ENCODE data around the gene B3GAT2. TPM values are rescaled to one million over a fixed set of nuclear protein-coding genes. Genes with fewer than 3 reads are reported as not detected.

B3GAT2 gene
- total and polyA plus RNA-seq, 2 of the 13 experiments (the other 11 are each of a cell fraction or from before 2014, with no cell fraction given): 0.01 to 0.02 TPM

- TF ChIP-seq ZNF782 (CRISPR knock-in tag; IDR thresholded peaks at IDR 0.05; ENCODE audit: borderline replicate concordance): no peak
- no peak for TF ChIP-seq GLMP (CRISPR knock-in tag; IDR thresholded peaks at IDR 0.05; ENCODE audit: borderline replicate concordance)
- TF ChIP-seq ZBTB7B (CRISPR knock-in tag; IDR thresholded peaks at IDR 0.05): no peak
- TF ChIP-seq ZNF609 (CRISPR knock-in tag; IDR thresholded peaks at IDR 0.05; ENCODE audit: borderline replicate concordance): no peak
- no peak for TF ChIP-seq ZZZ3 (CRISPR knock-in tag; IDR thresholded peaks at IDR 0.05; ENCODE audit: borderline replicate concordance)
- TF ChIP-seq E2F5 (CRISPR knock-in tag; conservative IDR thresholded peaks at IDR 0.05): no peak
- no peak for TF ChIP-seq MXD4 (CRISPR knock-in tag; IDR thresholded peaks at IDR 0.05)
- TF ChIP-seq ZNF761 (CRISPR knock-in tag; conservative IDR thresholded peaks at IDR 0.05): no peak
- no peak for TF ChIP-seq NFYC (CRISPR knock-in tag; IDR thresholded peaks at IDR 0.05)
- peak; percentile 48; the same call in 1 of the 2 replicates for TF ChIP-seq HMG20A (CRISPR knock-in tag; IDR thresholded peaks at IDR 0.05; ENCODE audit: borderline replicate concordance)
- TF ChIP-seq FOXP4 (CRISPR knock-in tag; IDR thresholded peaks at IDR 0.05): 0 out of 2 replicates have a peak, but pooled peaks have one; percentile 22
- TF ChIP-seq ZBTB44 (CRISPR knock-in tag; IDR thresholded peaks at IDR 0.05): no peak
- TF ChIP-seq NR0B2 (CRISPR knock-in tag; IDR thresholded peaks at IDR 0.05): no peak
- no peak for TF ChIP-seq ZNF737 (CRISPR knock-in tag; IDR thresholded peaks at IDR 0.05; ENCODE audit: borderline replicate concordance)
- no peak for TF ChIP-seq ZNF251 (CRISPR knock-in tag; IDR thresholded peaks at IDR 0.05)
- TF ChIP-seq TBL1XR1 (IDR thresholded peaks at IDR 0.05; ENCODE audit: borderline replicate concordance, low read length, partially characterized antibody): peak; percentile 30
- no peak for TF ChIP-seq KLF12 (CRISPR knock-in tag; IDR thresholded peaks at IDR 0.05; ENCODE audit: borderline replicate concordance)
Measured at GRCh38 chr6:70849348-70850069, 107.4 kb downstream of the B3GAT2 start (continued).

Data from HepG2 (cell line).